A549 (cell line): ENCODE results near the gene CAMSAP1.

Experiments used
- HOXA7 ChIP-seq: fragments of 250-450 bp; sonication (Bioruptor Pico); IDR thresholded peaks from 2 replicates; pipeline ENCODE4 v1.5.0; 2020; ENCODE audit warnings: mild to moderate bottlenecking, moderate library complexity
- MAX ChIP-seq: IDR thresholded peaks from 2 replicates; pipeline ENCODE4 v1.6.1; 2012

- TF ChIP-seq MAX (no peak), HOXA7 (CRISPR knock-in tag) (no peak)
Measured at GRCh38 chr9:135791431-135792267, 115.7 kb downstream of the CAMSAP1 start.
